Right lobe of liver (tissue), 6 donors: ENCODE data around the gene MUL1. TPM values are rescaled to one million over a fixed set of nuclear protein-coding genes. Genes with fewer than 3 reads are reported as not detected.

Experiments
- ATAC-seq, 4 donors: fragments of 200-7000 bp; cut with Tn5 transposase; one replicate each; pipeline ENCODE4 v1.9.1; 2020; ENCODE audit warnings: mild to moderate bottlenecking in 4 of 4, moderate library complexity in 4 of 4
- DNase-seq, 3 donors: peaks; one replicate each; pipeline ENCODE4 v3.0.0-alpha.2; 2020
- H3K27ac ChIP-seq, 3 donors: fragments of 200-600 bp; one replicate each; pipeline ENCODE4 v1.8.0; 2022
- H3K27me3 ChIP-seq, 2 donors: fragments of 200-600 bp; one replicate each; pipeline ENCODE4 v1.8.0; 2022
- H3K36me3 ChIP-seq, 4 donors: fragments of 200-600 bp; sonication (generic) in 1 of 4; one replicate each; pipeline versions ENCODE4 v1.5.1 to v1.8.0; 2017 to 2022; ENCODE audit warnings: control low read depth in 1 of 4
- H3K4me1 ChIP-seq, 4 donors: fragments of 200-600 bp; sonication (generic) in 1 of 4; one replicate each; pipeline versions ENCODE4 v1.5.1 to v1.8.0; 2017 to 2022; ENCODE audit warnings: control low read depth in 1 of 4
- H3K4me3 ChIP-seq, 3 donors: fragments of 200-600 bp; one replicate each; pipeline ENCODE4 v1.8.0; 2022
- H3K9me3 ChIP-seq, 4 donors: fragments of 200-600 bp; sonication (generic) in 1 of 4; one replicate each; pipeline versions ENCODE4 v1.5.1 to v1.8.0; 2017 to 2022; ENCODE audit warnings: control low read depth in 1 of 4
- CTCF ChIP-seq, 4 donors: fragments of 200-600 bp in 3 of 4; fragments of 450-650 bp in 1 of 4; IDR thresholded peaks; one replicate each; pipeline versions ENCODE4 v1.5.1 to v1.8.0; 2016 to 2022; ENCODE audit warnings: antibody characterized with exemption in 4 of 4, mild to moderate bottlenecking in 2 of 4
- POLR2A ChIP-seq: fragments of 450-650 bp; IDR thresholded peaks from one replicate; pipeline ENCODE4 v1.6.1; 2017; ENCODE audit warnings: antibody characterized with exemption, mild to moderate bottlenecking
- WGBS: methylation state at CpG from one replicate; pipeline ENCODE4 v1.1.6; 2018; ENCODE audit warnings: low coverage, low lambda C conversion rate; ENCODE audit not compliant: insufficient coverage; ENCODE audit errors: missing lambda C conversion rate; 5-methylcytosine and 5-hydroxymethylcytosine counted together
- intact Hi-C, 2 donors: fragments of 100-400 bp; cut with DNase I; formaldehyde crosslinking; loops; one replicate each; pipeline versions ENCODE4 v1.11.2 to v1.14.1; 2022
- total RNA-seq, 6 experiments: library from RNA; depleted of rRNA in 2 of 6; stranded (reverse); fragments of >200 nt in 2 of 6; fragmentation: NEBNext Ultra II Directional in 3 of 6; extraction: Animal tissue kit (Norgen Biotek cat#: 25700) in 3 of 6; gene quantifications; one replicate each; pipeline versions ENCODE4 v1.1.0 to v1.2.4, GENCODE V29; 2016 to 2023
- donor health status: DM: no; HTN: yes; CAD: no.
- donor health status: DM: no; HTN: no; CAD: no.
- donor health status: DM: no; HTN: no; CAD: no.
- donor health status: DM: no; HTN: yes; CAD: no.
- donor health status: DM: no; HTN: yes; CAD: no.

The MUL1 gene
- total RNA-seq, 6 experiments from 2014 or later: 14.4 to 33.6 (median 16.7) TPM

DNA sequence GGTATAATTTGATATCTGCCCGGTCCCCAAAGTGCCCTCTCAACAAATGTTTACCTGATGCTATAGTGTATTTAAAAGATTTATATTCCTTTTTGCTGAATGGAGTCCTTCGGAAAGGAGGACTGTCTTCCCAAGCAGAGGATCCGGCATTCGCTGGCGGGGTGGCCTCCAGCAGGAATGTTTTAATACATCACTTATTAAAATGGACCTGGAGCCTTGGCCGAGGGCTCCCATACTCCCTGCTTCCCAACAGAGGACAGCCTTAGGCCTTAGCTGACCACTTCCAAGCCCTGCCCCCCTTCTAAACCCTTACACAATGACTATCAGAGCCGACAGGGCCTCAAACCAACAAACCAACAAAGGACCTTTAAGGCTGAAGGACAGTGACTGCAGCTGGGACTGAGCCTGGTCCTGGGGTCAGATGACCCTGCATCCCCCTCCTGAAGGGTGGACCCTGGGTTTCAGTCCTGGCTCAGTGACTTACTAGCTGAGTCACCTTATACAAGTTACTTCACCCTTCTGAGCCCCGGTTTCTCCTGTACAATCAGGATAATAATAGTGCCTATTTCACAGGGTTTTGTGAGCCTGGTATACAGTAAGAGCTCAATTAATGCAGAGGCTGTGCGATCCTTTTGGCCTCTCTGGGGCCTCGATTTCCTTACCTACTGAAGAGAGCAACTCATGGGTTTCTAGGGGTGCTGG, 27.6 kb downstream of the MUL1 start:
- Histone ChIP-seq H3K9me3 (no peaks in the 10 kb centered on the region), H3K4me1 (peaks cover 3 to 74% (median 30%) of the 10 kb centered on the region in 4 donors), H3K27ac (peak overlapping the region; percentile 30 to 87 (median 61)), H3K27me3 (no peaks in the 10 kb centered on the region), H3K4me3 (peak overlapping the region; percentile 5 to 56 (median 52)), H3K36me3 (no peaks in the 10 kb centered on the region)
- WGBS: 29% methylated on average over 10 of the region's 10 CpGs
- TF ChIP-seq CTCF (IDR thresholded peaks at IDR 0.05) (no peak), POLR2A (peak; percentile 50)
- peak; percentile 68 to 81 (median 73) for ATAC-seq
- peak; percentile 75 to 91 (median 84) for DNase-seq
- intact Hi-C loops: no loop called here

DNA sequence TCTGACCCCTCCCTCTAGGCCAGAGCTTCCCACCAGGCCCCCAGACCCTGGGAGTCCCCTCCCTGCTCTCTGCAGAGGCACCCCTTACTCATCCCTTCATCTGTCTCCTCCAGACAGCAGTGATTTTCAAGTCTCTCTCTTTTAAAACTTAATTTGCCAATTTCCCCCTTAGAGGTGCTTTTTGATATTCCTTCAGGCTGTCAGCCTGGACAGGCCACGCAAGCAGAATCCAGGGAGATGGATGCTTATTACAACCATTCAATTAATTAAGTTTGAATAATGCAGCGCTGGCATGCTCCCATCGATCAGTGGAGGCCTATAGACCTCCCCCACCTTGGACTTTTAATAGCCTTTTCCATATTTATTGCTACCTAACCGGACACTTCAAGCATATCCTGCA, 28.1 kb downstream of the MUL1 start:
- Histone ChIP-seq H3K27ac (peak overlapping the region; percentile 30 to 87 (median 61)), H3K27me3 (no peaks in the 10 kb centered on the region), H3K9me3 (no peaks in the 10 kb centered on the region), H3K4me3 (peak overlapping the region; percentile 5 to 56 (median 52)), H3K36me3 (no peaks in the 10 kb centered on the region), H3K4me1 (peaks cover 3 to 74% (median 32%) of the 10 kb centered on the region in 4 donors)
- no peak for ATAC-seq
- TF ChIP-seq CTCF (IDR thresholded peaks at IDR 0.05) (no peak), POLR2A (no peak)
- DNase-seq: no peak
- WGBS: 28% methylated on average over 4 of the region's 4 CpGs
- intact Hi-C loops: no loop called here

DNA sequence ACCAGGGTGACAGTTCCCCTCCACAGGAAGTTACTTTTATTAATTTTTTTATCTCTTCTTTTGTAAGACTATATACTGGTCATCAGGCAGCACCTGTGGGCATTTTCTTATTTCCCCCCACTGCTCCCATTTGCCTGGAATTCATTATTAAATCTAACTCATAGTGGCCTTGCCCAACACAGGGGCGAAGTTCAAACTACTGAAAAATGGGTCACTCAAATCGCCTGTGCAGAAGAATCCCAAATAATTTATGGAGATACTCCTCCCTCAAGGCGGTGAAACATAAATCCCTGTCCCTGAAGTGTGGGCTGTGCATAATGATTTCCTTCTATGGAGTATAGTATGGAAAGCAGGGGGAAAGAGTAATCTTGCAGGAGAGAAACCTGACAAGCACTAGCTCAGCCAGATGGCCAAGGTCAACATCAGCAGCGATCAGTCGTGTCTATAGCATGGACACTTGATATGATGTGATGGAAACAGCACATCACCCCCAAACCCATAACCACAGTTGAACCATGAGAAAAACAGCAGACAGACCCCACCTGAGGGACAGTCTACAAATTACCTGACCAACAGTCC, 29.8 kb downstream of the MUL1 start:
- peaks cover 3 to 71% (median 31%) of the 10 kb centered on the region in 4 donors for H3K4me1 ChIP-seq
- peak overlapping the region; percentile 69 to 87 (median 70) for H3K27ac ChIP-seq
- peak overlapping the region in 1 of 3 donors; percentile 16 for H3K4me3 ChIP-seq
- H3K36me3 ChIP-seq: no peaks in the 10 kb centered on the region
- H3K27me3 ChIP-seq: no peaks in the 10 kb centered on the region
- no peaks in the 10 kb centered on the region for H3K9me3 ChIP-seq
- intact Hi-C loops: no loop called here
- ATAC-seq: peak in 2 of 4 donors; percentile 6 to 10
- peak in 1 of 3 donors; percentile 72 for DNase-seq
- TF ChIP-seq CTCF (IDR thresholded peaks at IDR 0.05) (no peak), POLR2A (no peak)
- 36% methylated on average over 5 of the region's 5 CpGs for WGBS

GRCh38 chr1:20477348-20478056, 30.4 kb downstream of the MUL1 start:
- TF ChIP-seq CTCF (IDR thresholded peaks at IDR 0.05): no peak
- no peak for TF ChIP-seq POLR2A
- peaks cover 3 to 69% (median 29%) of the 10 kb centered on the region in 4 donors for H3K4me1 ChIP-seq
- peak overlapping the region; percentile 69 to 87 (median 70) for H3K27ac ChIP-seq
- H3K9me3 ChIP-seq: no peaks in the 10 kb centered on the region
- H3K27me3 ChIP-seq: no peaks in the 10 kb centered on the region
- peak; percentile 2 to 49 (median 16) for ATAC-seq
- peak; percentile 31 to 82 (median 67) for DNase-seq
- H3K36me3 ChIP-seq: no peaks in the 10 kb centered on the region
- 8% methylated on average over 10 of the region's 10 CpGs for WGBS
- H3K4me3 ChIP-seq: peak overlapping the region in 1 of 3 donors; percentile 16
- intact Hi-C loops: no loop called here
